Ecto neural progenitor cell (in vitro differentiated cells): ENCODE data around the gene LRTM2.

ENCODE experiments used
- DNase-seq: peaks from one replicate; pipeline ENCODE4 v3.0.0-alpha.2; 2018; ENCODE audit warnings: low spot score

Gene LRTM2

DNA sequence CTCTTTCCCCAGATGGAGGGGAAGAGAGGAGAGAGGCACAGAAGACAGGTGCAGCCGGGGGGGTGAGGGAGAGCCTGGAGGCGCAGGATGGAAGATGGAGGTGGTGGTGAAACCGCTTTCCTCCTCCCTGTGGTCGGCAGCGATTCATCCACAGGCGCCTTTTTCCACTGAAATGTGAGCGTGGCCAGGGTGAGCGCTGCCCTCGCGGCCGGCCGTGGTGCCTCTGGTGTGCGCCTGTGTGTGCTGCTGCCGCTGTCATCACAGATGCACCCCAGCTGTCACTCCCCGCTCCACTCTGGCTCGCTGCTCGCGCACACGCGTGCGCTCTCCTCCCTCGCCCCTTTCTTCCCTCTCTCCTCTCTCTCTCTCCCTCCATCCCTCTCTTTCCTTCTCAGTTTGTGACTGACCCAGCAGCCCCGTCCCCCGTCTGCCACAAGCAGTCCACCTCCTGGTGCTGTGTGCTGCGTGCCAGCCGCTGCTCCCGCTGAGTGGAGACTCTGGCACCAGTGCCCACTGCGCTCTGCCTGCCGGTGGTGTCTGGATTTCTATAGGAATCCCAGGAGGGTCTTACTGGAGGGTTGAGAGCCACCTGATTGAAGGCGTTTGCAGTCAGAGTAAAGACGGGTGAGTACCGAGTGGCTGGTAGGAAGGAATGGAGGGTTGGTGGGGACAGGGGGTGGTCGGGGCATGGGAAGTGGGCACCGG is at the start of gene LRTM2:
Gene LRTM2 (plus strand): TSS at position 375 of the 705 bp plus-strand sequence. CDS start 7,584 bp downstream, outside the sequence.
- DNase-seq, result no peak

DNA sequence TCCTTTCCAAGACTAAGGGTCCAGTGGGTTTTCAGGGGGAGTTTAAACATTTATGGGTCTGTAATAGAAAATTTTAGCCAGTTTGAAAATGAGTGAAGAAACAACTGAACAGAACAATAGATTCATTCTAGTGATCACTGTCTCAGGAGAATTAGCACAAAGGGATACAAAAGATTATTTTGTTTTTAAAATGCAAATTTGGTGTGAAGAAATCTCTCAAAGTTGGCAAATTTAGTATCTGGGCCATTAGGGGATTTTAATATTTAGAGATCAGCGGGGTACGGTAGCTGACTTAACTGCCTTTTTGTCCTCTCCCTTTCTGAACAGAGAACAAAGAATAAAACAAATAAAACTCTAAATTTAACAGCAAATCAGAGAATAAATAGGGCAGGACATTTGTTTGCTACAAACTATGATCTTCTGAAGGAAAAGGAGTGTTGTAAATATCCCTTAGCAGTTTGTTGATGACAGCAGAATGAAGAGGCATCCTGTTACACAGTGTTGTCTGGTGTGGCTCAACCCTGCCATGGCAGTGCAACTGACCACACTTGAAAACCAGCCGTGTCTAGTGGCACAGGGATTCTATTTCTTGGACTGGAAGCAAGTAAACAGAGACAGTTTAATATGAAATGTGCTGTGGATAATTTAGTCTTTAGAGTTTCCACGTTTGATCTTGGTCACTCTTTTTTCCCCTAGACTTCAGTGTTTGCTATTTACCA is 46.3 kb upstream of the LRTM2 start:
- no peak for DNase-seq

DNA sequence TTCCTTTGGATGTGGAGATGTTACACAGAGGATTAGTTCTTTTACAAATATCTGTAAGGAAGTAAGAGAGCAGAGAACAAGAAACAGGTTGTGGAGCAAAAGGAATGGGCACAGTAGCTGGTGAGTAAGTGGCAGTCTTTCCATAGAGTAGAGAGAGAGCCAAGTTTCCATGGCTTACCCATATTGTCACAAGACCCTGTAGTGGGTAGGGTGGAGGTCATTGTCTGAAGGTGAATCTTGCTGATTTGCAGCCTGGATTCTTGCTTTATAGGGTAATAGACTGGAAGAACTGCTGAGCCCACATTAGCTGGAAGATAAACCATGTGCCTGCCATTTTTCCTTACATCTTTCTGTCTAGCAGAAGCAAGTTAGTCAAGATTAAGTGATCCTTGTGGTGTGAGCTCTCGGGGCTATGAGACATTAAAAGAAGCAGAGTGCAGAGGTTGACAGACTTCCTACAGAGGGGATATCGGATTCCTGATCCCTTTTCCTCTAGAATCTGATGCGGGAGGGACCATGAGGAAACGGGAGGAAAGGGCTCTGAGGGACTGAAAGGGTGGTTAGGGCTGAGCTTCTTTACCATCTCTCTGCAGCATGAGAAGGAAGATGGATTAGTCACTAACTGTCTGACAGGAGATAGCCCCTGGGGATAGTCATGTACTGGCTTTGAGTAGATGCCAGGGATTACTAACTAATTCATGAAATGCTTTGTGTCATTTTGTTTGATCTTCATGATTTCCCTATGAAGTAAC is 44.0 kb upstream of the LRTM2 start:
- DNase-seq, result no peak

DNA sequence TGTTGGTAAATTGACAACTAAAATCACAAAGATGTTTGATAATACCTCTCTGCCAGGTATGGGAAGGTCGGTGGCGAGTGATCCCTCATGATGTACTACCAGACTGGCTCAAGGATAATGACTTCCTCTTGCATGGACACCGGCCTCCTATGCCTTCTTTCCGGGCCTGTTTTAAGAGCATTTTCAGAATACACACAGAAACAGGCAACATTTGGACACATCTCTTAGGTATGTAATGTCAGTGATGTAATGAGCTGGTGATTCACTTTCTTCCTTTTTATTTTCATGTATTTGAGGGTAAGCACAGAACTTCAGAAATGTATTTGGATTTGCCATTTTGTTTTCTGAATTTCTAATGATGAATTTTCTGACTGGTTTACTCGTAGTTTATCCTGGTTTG is 42.6 kb upstream of the LRTM2 start:
- no peak for DNase-seq

DNA sequence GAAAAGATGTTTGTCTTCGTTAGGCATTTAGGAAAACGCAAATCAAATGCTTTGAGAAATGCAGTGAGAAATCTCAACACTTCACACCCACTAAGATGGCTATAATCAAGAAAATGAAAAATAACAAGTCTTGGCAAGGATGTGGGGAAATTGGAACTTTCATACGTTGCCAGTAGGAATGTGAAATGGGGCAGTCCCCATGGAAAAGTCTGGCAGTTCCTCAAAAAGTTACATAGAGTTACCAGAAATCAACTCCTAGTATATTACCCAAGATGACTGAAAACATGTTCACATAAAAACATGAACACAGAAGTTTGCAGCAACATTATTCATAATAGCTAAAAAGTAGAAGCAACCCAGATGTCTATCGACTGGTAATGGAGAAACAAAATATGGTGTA is 41.5 kb upstream of the LRTM2 start:
- DNase-seq, result no peak

DNA sequence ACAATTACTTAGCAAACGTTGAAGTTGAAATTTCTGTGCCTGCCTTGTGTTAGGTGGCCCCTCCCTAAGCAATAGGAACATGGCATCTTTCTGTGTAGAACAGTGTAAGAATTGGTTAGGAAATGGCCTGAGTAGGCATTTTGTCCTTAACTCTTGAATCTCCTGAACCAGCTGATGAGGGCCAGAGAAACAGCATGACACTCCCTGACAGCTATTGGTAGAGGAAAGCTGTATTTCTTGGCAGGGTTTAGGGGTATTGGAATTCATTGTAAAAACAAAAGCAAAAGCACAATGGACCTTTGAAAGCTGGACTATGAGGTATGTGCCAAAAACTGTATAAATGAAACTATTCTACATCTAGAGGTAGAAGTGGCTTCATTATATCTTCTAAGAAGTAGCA is 40.6 kb upstream of the LRTM2 start:
- DNase-seq, result no peak

DNA sequence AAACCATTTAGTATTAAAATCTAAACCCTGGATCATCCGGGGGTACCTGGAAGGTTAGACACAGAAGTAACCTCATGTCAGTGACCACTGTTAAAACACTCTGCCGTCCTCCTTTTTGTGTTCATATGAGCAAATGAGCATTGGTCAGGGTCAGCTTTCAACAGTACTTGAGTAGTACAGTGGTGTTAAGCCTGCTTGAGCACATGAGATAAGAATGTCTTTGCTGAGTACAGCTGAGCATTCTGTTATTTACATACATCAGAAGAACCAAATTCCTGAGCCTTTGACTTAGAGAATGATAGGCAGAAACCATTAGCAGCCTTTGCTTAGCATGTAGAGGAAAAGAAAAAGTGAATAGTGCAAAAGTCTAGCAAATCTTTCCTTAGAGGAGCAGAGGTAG is 38.6 kb upstream of the LRTM2 start:
- no peak for DNase-seq

DNA sequence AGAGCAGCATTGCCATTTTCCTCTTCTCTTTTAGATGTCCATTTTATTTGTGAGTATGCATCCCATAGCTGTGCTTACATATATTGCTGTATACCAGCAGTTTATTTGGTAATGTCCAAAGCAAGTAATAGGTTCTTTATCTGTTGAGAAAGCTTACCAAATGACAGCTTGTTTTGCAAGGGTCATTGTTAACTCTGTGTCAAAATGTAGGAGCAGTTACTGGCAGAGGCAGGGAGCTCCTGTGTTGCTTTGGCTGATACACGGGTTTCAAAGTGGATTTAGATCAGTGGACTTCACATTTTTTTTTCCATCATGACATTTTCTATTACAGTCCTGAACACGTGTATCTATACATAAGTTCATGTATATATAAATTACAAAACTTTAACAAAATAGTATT is 38.1 kb upstream of the LRTM2 start:
- no peak for DNase-seq

DNA sequence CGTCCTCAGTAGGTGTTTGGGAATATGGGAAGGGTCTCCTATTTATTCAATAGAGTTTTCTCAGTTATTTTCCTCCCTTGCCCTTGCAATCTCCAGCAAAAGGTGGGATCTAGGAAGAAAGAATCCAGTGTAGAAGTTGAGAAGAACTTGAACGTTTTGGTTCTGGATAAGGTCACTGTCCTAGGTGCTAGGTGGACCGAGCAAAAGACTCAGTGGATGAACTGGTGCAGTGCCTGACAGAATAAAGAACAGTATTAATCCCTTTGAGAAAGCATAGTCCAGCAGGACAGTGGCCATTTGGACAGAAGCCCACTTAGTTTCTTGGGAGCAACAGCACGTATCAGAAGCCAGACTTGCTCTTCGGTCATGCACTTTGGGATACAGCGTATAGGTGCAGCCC is 32.7 kb upstream of the LRTM2 start:
- no peak for DNase-seq

DNA sequence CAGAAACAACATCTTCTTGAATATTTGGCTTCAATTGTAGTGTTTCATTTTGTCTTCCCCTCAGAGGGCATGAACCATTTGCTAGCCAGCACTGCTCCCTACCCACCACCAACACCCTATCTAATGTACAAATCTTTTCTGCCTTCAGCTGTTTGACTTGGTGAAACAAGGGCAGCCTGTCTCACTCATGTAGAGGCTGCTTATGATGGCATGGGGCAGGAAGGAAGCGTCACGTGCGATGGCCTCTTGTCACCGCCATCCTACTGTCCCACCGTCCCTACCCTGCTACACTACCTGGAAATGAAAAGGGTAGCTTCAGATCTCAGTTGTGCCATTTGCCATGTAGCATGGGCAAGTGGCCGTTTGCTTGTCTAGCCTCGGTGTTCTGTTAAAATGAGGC is 29.9 kb upstream of the LRTM2 start:
- no peak for DNase-seq

DNA sequence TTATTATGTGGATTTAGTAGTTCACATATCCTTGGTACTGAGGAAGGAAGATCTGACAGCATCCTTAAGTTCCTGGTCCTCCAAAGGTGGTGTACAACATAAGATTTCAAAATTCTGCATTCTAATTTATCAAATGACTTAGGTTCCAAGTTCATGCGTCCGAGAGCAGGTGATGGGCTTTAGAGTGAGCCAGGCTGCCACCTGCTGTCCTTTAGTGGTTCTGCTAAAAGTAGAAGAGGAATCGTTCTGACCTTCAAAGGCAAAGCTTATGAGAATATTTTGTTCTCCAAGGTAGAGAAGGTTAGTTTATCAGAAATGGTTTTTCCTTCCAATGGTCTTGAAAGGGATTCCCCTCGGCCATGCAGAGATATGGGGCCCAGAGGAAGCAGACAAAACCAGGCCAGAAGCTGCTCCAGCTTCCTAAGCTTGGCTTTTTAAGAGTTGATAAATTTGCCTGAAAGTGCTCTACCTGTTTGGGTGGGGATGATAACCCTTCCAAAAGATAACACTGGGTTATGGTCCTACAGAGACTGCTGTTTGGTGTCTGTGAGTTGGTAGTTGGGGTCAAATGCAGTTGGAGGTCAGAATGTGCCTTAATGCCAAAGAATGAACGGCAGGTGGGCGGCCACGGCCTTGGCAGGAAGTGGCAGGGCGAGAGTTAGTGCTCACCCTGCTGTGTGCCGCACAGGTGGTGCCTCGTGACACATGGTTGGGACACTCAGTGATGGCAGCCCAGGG is 29.1 kb upstream of the LRTM2 start:
- peak; percentile 53 for DNase-seq

DNA sequence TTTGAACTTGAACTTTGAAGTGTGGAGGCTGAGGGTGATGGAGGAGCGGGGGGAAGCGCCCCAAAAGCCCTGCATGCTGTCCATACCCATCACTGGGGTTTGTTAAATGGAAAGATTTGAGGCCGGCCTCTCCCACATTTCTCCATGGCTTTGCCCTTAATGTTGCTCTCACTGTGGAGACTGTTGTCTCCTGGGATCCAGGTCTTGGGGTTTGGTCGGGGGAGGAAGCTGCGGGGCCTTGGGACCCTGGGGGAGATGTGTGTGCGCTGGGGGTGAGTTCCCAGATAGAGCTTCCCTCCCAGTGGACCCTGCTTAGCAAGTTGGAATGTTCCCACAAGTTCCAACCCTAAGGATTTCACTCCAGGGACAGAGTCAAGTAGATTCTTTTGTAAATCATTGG is 28.0 kb upstream of the LRTM2 start:
- no peak for DNase-seq

DNA sequence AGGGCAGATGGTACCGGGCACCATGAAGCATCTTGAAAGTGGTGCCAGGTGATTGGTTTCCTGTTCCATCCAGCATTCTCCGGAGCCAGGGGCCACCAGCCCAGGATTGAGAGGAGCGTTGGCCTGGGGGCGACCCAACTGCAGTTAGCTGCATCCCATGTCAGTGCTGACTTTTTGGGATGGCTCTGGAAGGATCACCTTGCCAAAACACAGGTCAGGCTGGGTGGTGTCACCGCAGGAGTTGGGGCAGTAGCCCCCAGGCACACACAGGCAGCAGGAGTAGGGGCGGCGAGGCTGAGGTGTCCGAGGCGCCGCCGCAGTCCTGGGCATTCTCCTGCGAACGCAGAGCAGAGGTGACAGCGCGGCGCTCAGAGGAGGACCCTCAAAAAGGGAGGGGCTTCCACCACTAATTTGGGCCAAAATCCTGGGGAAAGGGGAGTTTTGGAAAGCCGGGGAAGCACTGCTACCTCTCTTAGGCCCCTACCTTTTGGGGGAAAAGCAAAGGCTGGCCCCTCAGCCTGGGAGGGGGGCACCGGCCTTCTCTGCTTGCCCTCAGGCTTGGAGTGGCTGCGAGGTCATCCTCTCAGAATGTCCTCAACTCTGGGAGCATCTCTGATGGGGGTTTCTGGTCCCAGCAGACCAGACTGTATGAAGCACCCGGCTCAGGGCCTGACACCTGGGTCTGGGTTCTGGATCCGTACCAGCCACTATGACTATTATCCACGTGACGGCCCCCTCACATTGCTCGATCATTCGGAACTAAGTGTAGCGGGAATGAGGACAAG is 26.7 kb upstream of the LRTM2 start:
- peak; percentile 44 for DNase-seq

DNA sequence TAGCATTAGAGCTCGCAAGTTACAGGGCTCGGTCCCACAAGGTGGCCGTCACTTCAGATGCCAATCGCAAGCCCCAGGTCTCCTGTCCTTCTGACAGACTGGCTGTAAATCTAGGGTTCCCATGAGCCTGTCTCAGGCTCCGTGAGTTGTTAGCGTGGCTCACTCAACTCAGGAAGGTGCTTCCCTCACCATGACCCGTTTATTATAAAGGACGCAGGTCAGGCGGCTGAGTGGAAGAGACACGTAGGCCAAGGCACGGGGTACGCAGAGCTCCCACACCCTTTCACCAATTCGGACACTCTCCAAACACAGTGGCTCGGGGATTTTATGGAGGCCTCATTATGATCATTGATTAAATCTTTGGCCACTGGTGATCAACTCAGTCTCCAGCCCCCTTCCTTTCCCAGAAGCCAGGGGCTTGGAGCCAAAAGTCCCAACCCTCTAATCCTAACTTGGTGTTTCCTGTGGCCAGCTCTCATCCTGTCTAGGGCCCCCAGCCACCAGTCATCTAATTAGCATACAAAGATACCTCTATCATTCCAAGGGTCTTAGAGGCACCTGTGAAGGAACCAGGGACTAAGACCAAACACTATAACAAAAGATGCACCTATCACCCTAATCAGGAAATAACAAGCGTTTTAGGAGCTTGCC is 25.8 kb upstream of the LRTM2 start:
- peak; percentile 41 for DNase-seq

DNA sequence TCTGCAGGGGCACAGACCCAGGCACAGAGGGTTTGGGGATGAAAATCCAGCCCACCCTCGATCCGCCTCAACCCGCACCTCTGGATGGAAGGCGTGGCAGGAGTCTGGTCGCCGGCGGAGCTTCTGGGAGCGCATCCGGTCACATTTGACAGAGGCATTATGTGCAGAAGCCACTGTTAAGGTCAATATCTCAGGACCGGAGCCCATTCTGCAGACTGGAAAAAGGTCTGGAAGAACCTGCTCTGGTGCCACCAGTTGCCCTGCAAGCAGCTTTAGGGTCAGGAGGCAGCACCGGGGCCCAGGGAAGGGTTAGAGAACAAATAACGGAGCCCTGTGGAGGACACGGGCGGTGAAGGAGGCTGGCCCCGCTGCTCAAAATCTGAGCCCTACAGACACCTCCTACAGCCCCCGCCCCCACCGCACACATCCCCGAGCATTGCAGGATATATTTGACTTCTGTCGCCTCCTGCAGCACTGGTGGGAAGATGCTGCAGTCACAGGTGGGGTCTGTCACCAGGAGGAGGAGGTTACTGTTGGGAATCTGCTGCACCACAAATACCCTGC is 25.1 kb upstream of the LRTM2 start:
- DNase-seq, result peak; percentile 55

DNA sequence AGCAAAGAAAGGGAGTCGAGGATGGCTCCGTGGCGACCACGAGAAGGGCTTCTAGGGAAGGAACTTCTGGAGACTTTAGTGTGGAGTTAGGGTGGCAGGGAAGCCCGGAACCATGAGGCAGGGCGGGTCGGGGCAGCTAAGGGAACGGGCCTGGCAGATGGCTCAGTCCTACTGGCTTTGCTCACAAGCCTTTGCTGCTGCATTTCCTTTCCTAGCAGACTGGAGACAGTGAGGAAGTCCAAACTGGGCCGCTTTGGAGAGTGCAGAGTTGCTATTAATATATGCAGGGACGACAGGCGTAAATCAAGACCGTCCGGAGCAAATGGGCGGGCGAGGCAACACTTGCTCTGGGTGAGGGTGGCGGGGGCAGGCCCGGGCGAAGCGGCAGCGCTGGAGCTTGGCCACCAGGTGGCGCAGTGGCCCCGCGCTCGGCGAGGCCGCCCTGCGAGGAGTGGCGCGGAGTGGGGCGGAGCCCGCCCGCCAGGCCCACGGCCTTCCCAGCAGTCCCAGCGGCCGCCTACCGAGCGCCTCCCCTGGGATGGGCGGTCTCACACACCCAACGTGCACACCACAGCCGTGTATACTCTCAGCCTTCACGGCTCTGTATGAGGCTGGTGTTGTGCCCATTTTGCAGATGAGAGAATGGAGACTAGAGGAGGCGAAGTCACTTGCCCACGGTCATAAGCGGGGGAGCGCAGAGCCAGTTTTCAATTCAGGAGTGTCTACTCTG is 24.4 kb upstream of the LRTM2 start:
- DNase-seq, result peak; percentile 95

DNA sequence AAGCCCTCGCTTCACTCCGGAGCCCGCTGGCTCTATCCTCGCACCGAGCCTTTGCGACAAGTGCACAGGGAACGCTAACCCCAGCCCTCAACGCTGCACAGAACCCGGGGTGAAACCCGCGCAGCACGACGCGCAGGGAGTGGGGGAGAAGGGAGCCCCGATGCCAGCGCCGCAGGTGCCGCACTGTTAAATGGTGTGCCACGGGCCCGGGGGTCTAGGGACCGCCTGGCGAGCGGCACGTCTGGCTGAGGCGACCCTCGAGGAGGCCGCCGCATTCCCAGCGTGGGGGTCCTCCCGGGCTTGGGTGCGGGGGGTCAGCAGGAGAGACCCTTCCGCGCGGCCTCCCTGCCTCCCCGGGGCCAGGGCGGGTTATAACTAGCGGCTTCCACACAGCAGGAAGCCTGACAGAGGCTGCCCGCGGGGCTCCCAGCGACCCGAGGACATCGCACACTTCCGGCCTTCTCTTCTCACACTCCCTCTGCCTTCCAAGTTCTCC is 23.8 kb upstream of the LRTM2 start:
- peak; percentile 55 for DNase-seq

DNA sequence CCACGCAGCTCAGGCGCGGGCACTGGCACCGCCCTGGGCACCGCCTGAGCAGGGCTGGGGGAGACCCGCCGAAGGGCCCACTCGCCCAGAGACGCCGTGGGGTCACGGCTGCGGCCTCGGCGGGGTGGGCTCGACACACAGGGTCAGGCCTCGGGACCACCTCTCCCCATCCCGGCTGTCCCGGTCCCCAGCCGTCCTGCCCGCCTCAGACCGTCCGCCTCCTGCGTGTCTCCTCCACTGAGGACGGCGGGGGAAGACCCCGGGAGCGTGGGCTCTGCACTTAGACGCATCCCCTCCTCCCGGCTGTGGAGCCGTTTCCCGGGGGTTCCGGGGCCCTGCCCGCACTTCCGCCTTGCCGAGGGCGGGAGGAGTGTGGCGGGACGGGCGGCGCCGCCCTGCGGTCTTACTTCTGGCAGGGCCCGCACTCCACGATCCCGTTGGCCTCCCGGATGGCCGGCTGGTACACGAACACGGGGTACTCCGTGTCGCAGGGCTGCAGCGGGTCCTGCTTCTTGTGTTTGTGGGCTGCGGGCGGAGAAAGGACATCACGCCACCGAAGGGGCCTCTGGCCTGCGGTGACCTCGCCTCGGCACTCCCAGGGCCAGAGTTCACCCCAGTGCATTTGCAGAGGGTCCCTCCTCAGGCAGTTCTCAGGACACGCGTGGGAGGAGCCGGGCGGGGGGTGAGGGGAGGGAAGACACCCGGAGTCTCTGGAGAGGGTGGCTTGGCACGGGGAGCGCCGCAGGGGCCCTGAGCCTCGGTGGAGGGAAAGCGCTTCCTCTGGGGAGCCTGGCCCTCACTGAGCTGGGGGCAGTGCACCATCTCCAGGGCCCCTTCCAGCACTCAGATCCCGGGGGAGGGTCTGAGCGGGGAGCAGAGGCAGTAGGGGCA is 23.1 kb upstream of the LRTM2 start:
- peak; percentile 59 for DNase-seq
